Colonic mucosa (tissue), 4 donors: ENCODE results near the gene PDZK1IP1. TPM values are rescaled to one million over a fixed set of nuclear protein-coding genes. Genes with fewer than 3 reads are reported as not detected.
A peak's percentile ranks its signal among the peaks of the same experiment; 100 is the strongest.

ENCODE experiments used
- DNase-seq: peaks from one replicate; pipeline ENCODE4 v3.0.0-alpha.2; 2020
- H3K27ac ChIP-seq: fragments of 200-600 bp; one replicate; pipeline ENCODE4 v1.8.0; 2021
- H3K27me3 ChIP-seq: fragments of 200-600 bp; one replicate; pipeline ENCODE4 v1.8.0; 2021
- H3K36me3 ChIP-seq: fragments of 200-600 bp; one replicate; pipeline ENCODE4 v1.8.0; 2021
- H3K4me1 ChIP-seq: fragments of 200-600 bp; one replicate; pipeline ENCODE4 v1.8.0; 2021; ENCODE audit warnings: mild to moderate bottlenecking
- H3K4me3 ChIP-seq: fragments of 200-600 bp; one replicate; pipeline ENCODE4 v1.8.0; 2021
- H3K9ac ChIP-seq, 2 donors: one replicate each; pipeline ENCODE4 v1.7.0; 2013; ENCODE audit warnings: control low read depth in 2 of 2, low read depth in 2 of 2, low read length in 2 of 2
- H3K9me3 ChIP-seq: fragments of 200-600 bp; one replicate; pipeline ENCODE4 v1.8.0; 2021
- intact Hi-C: fragments of 100-400 bp; cut with DNase I; formaldehyde crosslinking; loops from one replicate; pipeline ENCODE4 v1.14.1; 2022
- total RNA-seq, 2 donors: library from RNA; stranded (reverse); fragmentation: NEBNext Ultra II Directional in 1 of 2; extraction: Animal tissue kit (Norgen Biotek cat#: 25700) in 1 of 2; gene quantifications; one replicate each; pipeline ENCODE4 v1.2.1, GENCODE V29; 2021
- TF ChIP-seq, protein P1 (sequence below): fragments of 200-600 bp; IDR thresholded peaks from one replicate; pipeline ENCODE4 v1.8.0; 2022; ENCODE audit warnings: antibody characterized with exemption, mild to moderate bottlenecking
- donor health status: healthy.
- donor health status: DM: no; HTN: no; CAD: no.
- donor health status: DM: no; HTN: no; CAD: no.

Gene PDZK1IP1
- total RNA-seq, 2 donors from 2014 or later = 40.6 to 85.2 TPM

DNA sequence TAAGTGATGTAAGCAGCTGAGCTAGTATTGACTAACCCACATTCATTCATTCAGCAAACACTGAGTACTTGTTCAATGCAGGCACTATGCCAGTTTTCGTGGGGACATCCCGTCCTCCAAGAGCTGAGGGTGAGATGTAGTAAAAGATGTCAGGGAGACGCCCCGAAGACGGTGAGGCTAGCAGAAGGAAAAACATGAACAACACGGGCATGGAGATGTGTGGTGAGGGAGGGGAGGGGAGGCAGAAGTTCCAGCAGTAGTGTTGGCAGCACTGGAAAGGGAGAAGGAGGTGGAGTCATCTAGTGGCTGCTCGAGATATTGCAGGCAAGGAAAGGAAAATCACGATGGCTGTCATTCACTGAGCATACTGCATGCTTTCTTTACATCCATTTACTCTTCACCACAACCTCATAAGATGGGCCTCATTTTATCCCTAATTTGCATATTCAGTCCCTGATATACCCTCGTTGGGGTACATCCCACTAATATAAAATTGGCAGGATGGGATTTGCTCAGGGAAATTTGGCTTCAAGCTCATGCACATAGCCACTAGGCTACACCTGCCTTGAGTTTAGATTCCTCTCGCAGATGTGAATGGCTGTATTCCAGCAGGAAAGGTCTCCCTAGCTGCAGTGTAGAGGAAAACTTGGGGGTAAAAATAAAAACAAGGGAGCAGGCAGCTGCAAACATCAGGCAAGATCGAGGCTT is 14.5 kb downstream of the PDZK1IP1 start:
- Histone ChIP-seq H3K9me3 (no peaks in the 10 kb centered on the region), H3K36me3 (no peaks in the 10 kb centered on the region), H3K9ac (no peak overlapping the region), H3K4me1 (no peaks in the 10 kb centered on the region), H3K27ac (no peak overlapping the region), H3K4me3 (no peak overlapping the region), H3K27me3 (no peaks in the 10 kb centered on the region)
- TF ChIP-seq, protein P1, sequence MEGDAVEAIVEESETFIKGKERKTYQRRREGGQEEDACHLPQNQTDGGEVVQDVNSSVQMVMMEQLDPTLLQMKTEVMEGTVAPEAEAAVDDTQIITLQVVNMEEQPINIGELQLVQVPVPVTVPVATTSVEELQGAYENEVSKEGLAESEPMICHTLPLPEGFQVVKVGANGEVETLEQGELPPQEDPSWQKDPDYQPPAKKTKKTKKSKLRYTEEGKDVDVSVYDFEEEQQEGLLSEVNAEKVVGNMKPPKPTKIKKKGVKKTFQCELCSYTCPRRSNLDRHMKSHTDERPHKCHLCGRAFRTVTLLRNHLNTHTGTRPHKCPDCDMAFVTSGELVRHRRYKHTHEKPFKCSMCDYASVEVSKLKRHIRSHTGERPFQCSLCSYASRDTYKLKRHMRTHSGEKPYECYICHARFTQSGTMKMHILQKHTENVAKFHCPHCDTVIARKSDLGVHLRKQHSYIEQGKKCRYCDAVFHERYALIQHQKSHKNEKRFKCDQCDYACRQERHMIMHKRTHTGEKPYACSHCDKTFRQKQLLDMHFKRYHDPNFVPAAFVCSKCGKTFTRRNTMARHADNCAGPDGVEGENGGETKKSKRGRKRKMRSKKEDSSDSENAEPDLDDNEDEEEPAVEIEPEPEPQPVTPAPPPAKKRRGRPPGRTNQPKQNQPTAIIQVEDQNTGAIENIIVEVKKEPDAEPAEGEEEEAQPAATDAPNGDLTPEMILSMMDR = peak; percentile 91
- intact Hi-C loops = no loop called here
- peak; percentile 67 for DNase-seq

GRCh38 chr1:47174656-47175020 is 15.2 kb downstream of the PDZK1IP1 start:
- Histone ChIP-seq H3K9me3 (no peaks in the 10 kb centered on the region), H3K9ac (no peak overlapping the region), H3K4me1 (no peaks in the 10 kb centered on the region), H3K27me3 (no peaks in the 10 kb centered on the region), H3K27ac (no peak overlapping the region), H3K36me3 (no peaks in the 10 kb centered on the region), H3K4me3 (no peak overlapping the region)
- no peak for DNase-seq
- intact Hi-C loops = no loop called here
- TF ChIP-seq, protein P1 = no peak

DNA sequence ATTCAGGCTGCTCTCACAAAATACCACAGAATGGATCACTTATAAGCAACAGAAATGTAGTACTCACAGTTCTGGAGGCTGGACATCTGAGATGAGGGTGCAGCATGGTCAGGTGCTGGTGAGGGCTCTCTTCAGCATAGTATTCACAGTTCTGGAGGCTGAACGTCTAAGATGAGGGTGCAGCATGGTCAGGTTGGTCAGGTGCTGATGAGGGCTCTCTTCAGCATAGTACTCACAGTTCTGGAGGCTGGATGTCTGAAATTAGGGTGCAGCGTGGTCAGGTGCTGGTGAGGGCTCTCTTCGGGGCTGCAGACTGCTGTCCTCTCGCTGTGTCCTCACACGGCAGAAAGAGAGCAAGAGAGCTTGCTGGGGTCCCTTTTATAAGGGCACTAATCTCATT is 17.1 kb downstream of the PDZK1IP1 start:
- TF ChIP-seq, protein P1 = no peak
- no peaks in the 10 kb centered on the region for H3K9me3 ChIP-seq

GRCh38 chr1:47164552-47164951 is 25.3 kb downstream of the PDZK1IP1 start:
- Histone ChIP-seq H3K4me3 (no peak overlapping the region), H3K4me1 (no peaks in the 10 kb centered on the region), H3K27me3 (no peaks in the 10 kb centered on the region), H3K9me3 (no peaks in the 10 kb centered on the region), H3K9ac (no peak overlapping the region), H3K27ac (no peak overlapping the region), H3K36me3 (no peaks in the 10 kb centered on the region)
- TF ChIP-seq, protein P1 = no peak
- no peak for DNase-seq
- intact Hi-C loops = no loop called here

More for the DNA sequence above, 17.1 kb downstream of the PDZK1IP1 start:
- Histone ChIP-seq H3K4me3 (no peak overlapping the region), H3K27me3 (no peaks in the 10 kb centered on the region), H3K9ac (no peak overlapping the region), H3K36me3 (no peaks in the 10 kb centered on the region), H3K27ac (no peak overlapping the region), H3K4me1 (no peaks in the 10 kb centered on the region)
- DNase-seq = no peak
- intact Hi-C loops = no loop called here

- no peak for DNase-seq
- H3K9ac ChIP-seq = no peak overlapping the region
- H3K36me3 ChIP-seq = no peaks in the 10 kb centered on the region
- TF ChIP-seq, protein P1 = no peak
- no peaks in the 10 kb centered on the region for H3K4me1 ChIP-seq
- no peak overlapping the region for H3K4me3 ChIP-seq
- H3K9me3 ChIP-seq = no peaks in the 10 kb centered on the region
- intact Hi-C loops = no loop called here
- no peaks in the 10 kb centered on the region for H3K27me3 ChIP-seq
- no peak overlapping the region for H3K27ac ChIP-seq
Observed at GRCh38 chr1:47161298-47162040, 28.4 kb downstream of the PDZK1IP1 start.
